Measurements from ENCODE around the gene SLBP. TPM values are rescaled to one million over a fixed set of nuclear protein-coding genes. Genes with fewer than 3 reads are reported as not detected.

The SLBP gene
- total and polyA plus RNA-seq, 3 donors from 2014 or later: 118 to 173 (median 137) TPM

DNA sequence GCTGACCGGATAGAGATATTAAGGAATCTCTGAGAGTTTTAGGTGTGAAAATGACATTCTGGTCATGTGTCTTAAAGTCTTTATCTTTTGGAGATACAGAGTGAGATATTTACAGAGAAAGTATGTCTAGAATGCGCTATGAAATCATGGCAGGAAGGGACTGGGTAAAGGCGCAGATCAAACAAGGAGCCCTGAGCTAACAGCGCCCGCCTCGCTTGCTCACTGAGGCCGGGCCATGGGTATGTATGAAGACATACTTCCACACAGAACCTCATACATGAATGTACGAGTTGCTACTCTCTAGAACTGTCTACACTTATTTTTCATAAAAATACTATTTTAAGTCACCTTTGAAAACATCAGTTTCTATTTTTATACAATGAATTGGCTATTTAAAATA is 48.0 kb downstream of the SLBP start:
- DNase-seq: no peak
- intact Hi-C loops (cut with DNase I; ENCODE audit: low total_unique reads): no loop called here
- Histone ChIP-seq H3K27ac (no peak overlapping the region), H3K4me1 (peaks cover 8% of the 10 kb centered on the region), H3K36me3 (ENCODE audit: low read depth, missing control alignments) (no peaks in the 10 kb centered on the region), H3K4me3 (no peak overlapping the region), H3K9me3 (no peaks in the 10 kb centered on the region), H3K27me3 (no peaks in the 10 kb centered on the region)
- WGBS, 2 donors: 89 to 95% methylated on average over 8 of the region's 8 CpGs
- no peak for TF ChIP-seq POLR2A (IDR thresholded peaks at IDR 0.05)
- TF ChIP-seq, protein P1, sequence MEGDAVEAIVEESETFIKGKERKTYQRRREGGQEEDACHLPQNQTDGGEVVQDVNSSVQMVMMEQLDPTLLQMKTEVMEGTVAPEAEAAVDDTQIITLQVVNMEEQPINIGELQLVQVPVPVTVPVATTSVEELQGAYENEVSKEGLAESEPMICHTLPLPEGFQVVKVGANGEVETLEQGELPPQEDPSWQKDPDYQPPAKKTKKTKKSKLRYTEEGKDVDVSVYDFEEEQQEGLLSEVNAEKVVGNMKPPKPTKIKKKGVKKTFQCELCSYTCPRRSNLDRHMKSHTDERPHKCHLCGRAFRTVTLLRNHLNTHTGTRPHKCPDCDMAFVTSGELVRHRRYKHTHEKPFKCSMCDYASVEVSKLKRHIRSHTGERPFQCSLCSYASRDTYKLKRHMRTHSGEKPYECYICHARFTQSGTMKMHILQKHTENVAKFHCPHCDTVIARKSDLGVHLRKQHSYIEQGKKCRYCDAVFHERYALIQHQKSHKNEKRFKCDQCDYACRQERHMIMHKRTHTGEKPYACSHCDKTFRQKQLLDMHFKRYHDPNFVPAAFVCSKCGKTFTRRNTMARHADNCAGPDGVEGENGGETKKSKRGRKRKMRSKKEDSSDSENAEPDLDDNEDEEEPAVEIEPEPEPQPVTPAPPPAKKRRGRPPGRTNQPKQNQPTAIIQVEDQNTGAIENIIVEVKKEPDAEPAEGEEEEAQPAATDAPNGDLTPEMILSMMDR (IDR thresholded peaks at IDR 0.05): no peak

DNA sequence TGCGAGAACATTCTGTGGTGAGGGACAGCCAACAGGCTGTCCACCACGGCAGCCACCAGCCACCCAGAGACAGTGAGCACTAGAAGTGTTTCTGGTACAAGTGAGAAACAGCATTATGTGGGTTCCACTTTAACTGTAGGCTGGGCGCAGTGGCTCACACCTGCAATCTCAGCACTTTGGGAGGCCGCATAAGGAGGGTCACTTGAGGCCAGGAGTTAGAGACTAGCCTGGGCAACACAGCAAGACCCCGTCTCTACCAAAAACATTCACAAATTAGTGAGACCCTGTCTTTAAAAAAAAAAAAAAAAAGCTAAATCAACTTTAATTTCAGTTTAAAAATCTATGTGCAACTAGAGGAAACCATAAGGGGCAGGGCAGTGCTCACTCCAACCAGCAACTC is 48.6 kb downstream of the SLBP start:
- 98 to 99% methylated on average over 5 of the region's 5 CpGs for WGBS, 2 donors
- intact Hi-C loops (cut with DNase I; ENCODE audit: low total_unique reads): no loop called here
- H3K27me3 ChIP-seq: no peaks in the 10 kb centered on the region

DNA sequence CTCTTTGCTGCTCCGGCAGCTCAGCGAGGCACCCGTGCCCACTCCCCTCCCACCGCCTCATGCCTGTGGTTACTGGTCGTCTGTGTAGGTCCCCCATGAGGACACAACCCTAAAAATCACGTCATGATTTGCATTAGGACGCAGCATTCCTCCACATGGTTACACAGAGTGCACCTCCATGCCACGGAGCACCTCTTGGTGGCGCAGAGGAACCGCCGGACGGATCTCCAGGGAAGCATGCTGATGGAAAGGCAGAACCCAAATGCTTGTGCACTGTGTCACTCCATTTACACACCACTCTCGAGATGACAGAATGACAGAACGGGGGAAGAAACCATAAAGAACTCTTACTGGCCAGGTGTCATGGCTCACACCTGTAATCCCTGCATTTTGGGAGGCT is 50.4 kb downstream of the SLBP start:
- DNase-seq: no peak
- intact Hi-C loops (cut with DNase I; ENCODE audit: low total_unique reads): no loop called here
- no peaks in the 10 kb centered on the region for H3K36me3 ChIP-seq (ENCODE audit: low read depth, missing control alignments)
- H3K27me3 ChIP-seq: no peaks in the 10 kb centered on the region
- 92 to 95% methylated on average over 14 of the region's 14 CpGs for WGBS, 2 donors
- no peaks in the 10 kb centered on the region for H3K9me3 ChIP-seq
- TF ChIP-seq POLR2A (IDR thresholded peaks at IDR 0.05): no peak
- TF ChIP-seq, protein P1 (IDR thresholded peaks at IDR 0.05): no peak
- no peak overlapping the region for H3K27ac ChIP-seq
- H3K4me1 ChIP-seq: no peaks in the 10 kb centered on the region
- H3K4me3 ChIP-seq: no peak overlapping the region

More for the DNA sequence above, 48.6 kb downstream of the SLBP start:
- H3K4me1 ChIP-seq: peaks cover 2% of the 10 kb centered on the region
- no peak for DNase-seq
- no peaks in the 10 kb centered on the region for H3K9me3 ChIP-seq
- no peaks in the 10 kb centered on the region for H3K36me3 ChIP-seq (ENCODE audit: low read depth, missing control alignments)
- H3K27ac ChIP-seq: no peak overlapping the region
- no peak overlapping the region for H3K4me3 ChIP-seq
- no peak for TF ChIP-seq POLR2A (IDR thresholded peaks at IDR 0.05)
- TF ChIP-seq, protein P1 (IDR thresholded peaks at IDR 0.05): no peak

DNA sequence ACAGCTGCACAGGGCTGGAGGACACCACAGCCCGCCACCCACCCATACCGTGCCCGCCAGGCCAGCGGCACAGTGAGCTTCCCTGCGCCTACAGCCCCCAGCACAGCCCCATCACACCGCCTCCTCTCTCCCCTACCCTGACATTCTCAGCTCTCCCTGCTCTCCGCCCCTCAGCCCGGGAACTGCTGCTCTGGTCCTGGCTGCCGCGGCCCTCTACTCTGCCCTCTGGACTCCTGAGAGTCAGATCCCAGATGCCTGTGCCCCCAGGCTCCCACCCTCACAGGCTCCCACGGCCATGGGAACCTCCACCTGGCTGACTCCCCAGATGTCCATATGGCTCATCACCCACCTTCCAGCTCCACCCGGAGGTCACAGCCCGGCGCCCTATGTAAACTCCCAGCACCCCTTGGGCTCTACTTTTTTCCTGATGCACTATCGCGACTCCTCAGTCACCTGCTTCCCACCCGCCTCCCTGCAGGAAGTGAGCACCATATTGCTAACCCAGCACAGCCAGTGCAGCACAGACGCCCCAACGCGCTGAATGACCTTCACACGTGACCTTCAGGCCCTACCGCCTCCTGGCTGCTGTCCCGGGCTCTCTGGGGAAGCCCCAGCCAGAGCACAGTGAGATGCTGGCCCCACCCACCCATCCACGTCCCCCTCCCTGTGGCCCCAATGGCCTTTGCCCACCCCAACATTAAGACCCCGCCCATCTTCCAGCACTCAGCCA is 51.0 kb downstream of the SLBP start:
- intact Hi-C loops (cut with DNase I; ENCODE audit: low total_unique reads): no loop called here
- Histone ChIP-seq H3K4me3 (no peak overlapping the region), H3K27me3 (no peaks in the 10 kb centered on the region), H3K27ac (no peak overlapping the region), H3K4me1 (no peaks in the 10 kb centered on the region), H3K9me3 (no peaks in the 10 kb centered on the region), H3K36me3 (ENCODE audit: low read depth, missing control alignments) (no peaks in the 10 kb centered on the region)
- DNase-seq: no peak
- 75 to 80% methylated on average over 25 of the region's 25 CpGs for WGBS, 2 donors
- TF ChIP-seq, protein P1 (IDR thresholded peaks at IDR 0.05): no peak
- no peak for TF ChIP-seq POLR2A (IDR thresholded peaks at IDR 0.05)
